Neural cell (in vitro differentiated cells): Measurements from ENCODE around the gene RAVER1. TPM values are rescaled to one million over a fixed set of nuclear protein-coding genes. Genes with fewer than 3 reads are reported as not detected.

Experiments used
- H2AFZ ChIP-seq: fragments of 200-600, 300-800 bp; sonication (generic), shearing (Covaris generic); 2 replicates; pipeline ENCODE4 v1.6.0; 2014; ENCODE audit warnings: low read depth, mild to moderate bottlenecking, antibody characterized with exemption, low read length, moderate library complexity
- H3F3A ChIP-seq: fragments of 200-600 bp; shearing (Covaris generic); 2 replicates; pipeline ENCODE4 v1.6.1; 2016; ENCODE audit warnings: mild to moderate bottlenecking, moderate library complexity, mixed read lengths, antibody characterized with exemption, low read length; ENCODE audit not compliant: insufficient read depth, poor library complexity, severe bottlenecking
- H3K27ac ChIP-seq: fragments of 200-600, 300-800 bp; sonication (generic), shearing (Covaris generic); 2 replicates; pipeline ENCODE4 v1.5.1; 2014; ENCODE audit warnings: mild to moderate bottlenecking, low read length, moderate library complexity
- H3K27me3 ChIP-seq: fragments of 300-800, 200-600 bp; sonication (generic), shearing (Covaris generic); 2 replicates; pipeline ENCODE4 v1.6.0; 2014; ENCODE audit warnings: mild to moderate bottlenecking, low read depth, low read length, moderate library complexity; ENCODE audit not compliant: insufficient read depth
- H3K36me3 ChIP-seq: fragments of 300-800, 200-600 bp; sonication (generic), shearing (Covaris generic); 2 replicates; pipeline ENCODE4 v1.5.1; 2014; ENCODE audit warnings: mild to moderate bottlenecking, antibody characterized with exemption, low read length, moderate library complexity; ENCODE audit not compliant: insufficient read depth
- H3K4me2 ChIP-seq: fragments of 300-800, 200-600 bp; sonication (generic), shearing (Covaris generic); 2 replicates; pipeline ENCODE4 v1.6.0; 2014; ENCODE audit warnings: mild to moderate bottlenecking, low read length
- H3K4me3 ChIP-seq: fragments of 300-800, 200-600 bp; sonication (generic), shearing (Covaris generic); 2 replicates; pipeline ENCODE4 v1.5.1; 2014; ENCODE audit warnings: mild to moderate bottlenecking, low read length, moderate library complexity
- H3K79me2 ChIP-seq: fragments of 200-600 bp; shearing (Covaris generic); replicated peaks from 2 replicates; pipeline ENCODE4 v1.6.0; 2014; ENCODE audit warnings: mild to moderate bottlenecking, low read length, moderate library complexity; ENCODE audit not compliant: insufficient read depth
- H3K9ac ChIP-seq: fragments of 300-800, 200-600 bp; sonication (generic), shearing (Covaris generic); 2 replicates; pipeline ENCODE4 v1.6.1; 2016; ENCODE audit warnings: mild to moderate bottlenecking, low read length, mixed read lengths
- H3K9me2 ChIP-seq: fragments of 200-600 bp; shearing (Covaris generic); 2 replicates; pipeline ENCODE4 v1.6.1; 2016; ENCODE audit warnings: mild to moderate bottlenecking, low read length, mixed read lengths; ENCODE audit not compliant: insufficient read depth
- H3K9me3 ChIP-seq: fragments of 200-600, 300-800 bp; sonication (generic), shearing (Covaris generic); 2 replicates; pipeline ENCODE4 v1.6.1; 2016; ENCODE audit warnings: mild to moderate bottlenecking, mixed run types, low read length, moderate library complexity, mixed read lengths
- H4K20me1 ChIP-seq: fragments of 200-600 bp; shearing (Covaris generic); 2 replicates; pipeline ENCODE4 v1.6.1; 2016; ENCODE audit warnings: mild to moderate bottlenecking, mixed run types; ENCODE audit not compliant: insufficient read depth
- CTCF ChIP-seq: fragments of 450-650 bp; IDR thresholded peaks from 2 replicates; pipeline ENCODE4 v1.5.1; 2014; ENCODE audit warnings: antibody characterized with exemption, mild to moderate bottlenecking, moderate library complexity; ENCODE audit not compliant: poor library complexity, severe bottlenecking
- EP300 ChIP-seq: fragments of 450-650 bp; conservative IDR thresholded peaks from 2 replicates; pipeline ENCODE4 v1.6.1; 2014; ENCODE audit warnings: antibody characterized with exemption, mild to moderate bottlenecking, moderate library complexity; ENCODE audit not compliant: poor library complexity, severe bottlenecking
- EZH2 ChIP-seq: fragments of 200-600, 300-800 bp; shearing (Covaris generic), sonication (generic); IDR thresholded peaks from 2 replicates; pipeline ENCODE4 v1.6.1; 2014; ENCODE audit warnings: antibody characterized with exemption, low read length, borderline replicate concordance, mild to moderate bottlenecking; ENCODE audit not compliant: insufficient read depth, poor library complexity, severe bottlenecking
- MXI1 ChIP-seq: fragments of 450-650 bp; conservative IDR thresholded peaks from 2 replicates; pipeline ENCODE4 v1.6.1; 2014; ENCODE audit warnings: antibody characterized with exemption, mild to moderate bottlenecking; ENCODE audit not compliant: poor library complexity, severe bottlenecking
- POLR2AphosphoS5 ChIP-seq: IDR thresholded peaks from 2 replicates; pipeline ENCODE4 v1.6.1; 2012
- RAD21 ChIP-seq: fragments of 450-650 bp; conservative IDR thresholded peaks from 2 replicates; pipeline ENCODE4 v1.6.1; 2014; ENCODE audit warnings: antibody characterized with exemption, mild to moderate bottlenecking, moderate library complexity
- SMC3 ChIP-seq: fragments of 450-650 bp; conservative IDR thresholded peaks from 2 replicates; pipeline ENCODE4 v1.6.1; 2014; ENCODE audit warnings: antibody characterized with exemption, mild to moderate bottlenecking, moderate library complexity; ENCODE audit not compliant: poor library complexity
- TAF1 ChIP-seq: IDR thresholded peaks from 2 replicates; pipeline ENCODE4 v1.6.1; 2012; ENCODE audit warnings: low read depth
- polyA plus RNA-seq: library from polyadenylated mRNA; depleted of rRNA; stranded (reverse); fragments of >200 nt; gene quantifications from 2 replicates; pipeline ENCODE4 v1.2.3, GENCODE V29; 2014
- TF ChIP-seq, protein P1 (sequence below): IDR thresholded peaks from 2 replicates; pipeline ENCODE4 v1.6.1; 2012; ENCODE audit warnings: borderline replicate concordance

RAVER1 gene
- polyA plus RNA-seq, 1 donor from 2014 or later: 1.3 TPM

GRCh38 chr19:10346509-10346908 is 13.2 kb upstream of the RAVER1 start:
- Histone ChIP-seq H4K20me1 (no peaks in the 10 kb centered on the region), H3K27me3 (no peaks in the 10 kb centered on the region), H3K4me2 (no peak overlapping the region), H3F3A (no peaks in the 10 kb centered on the region), H3K27ac (no peak overlapping the region), H3K36me3 (no peaks in the 10 kb centered on the region), H2AFZ (no peak overlapping the region), H3K4me3 (no peak overlapping the region), H3K79me2 (no peaks in the 10 kb centered on the region), H3K9me3 (no peaks in the 10 kb centered on the region), H3K9ac (no peak overlapping the region), H3K9me2 (no peaks in the 10 kb centered on the region)
- no peak for TF ChIP-seq EP300
- TF ChIP-seq TAF1: no peak
- TF ChIP-seq SMC3: no peak
- no peak for TF ChIP-seq CTCF
- no peak for TF ChIP-seq MXI1
- TF ChIP-seq EZH2: no peak
- TF ChIP-seq, protein P1, sequence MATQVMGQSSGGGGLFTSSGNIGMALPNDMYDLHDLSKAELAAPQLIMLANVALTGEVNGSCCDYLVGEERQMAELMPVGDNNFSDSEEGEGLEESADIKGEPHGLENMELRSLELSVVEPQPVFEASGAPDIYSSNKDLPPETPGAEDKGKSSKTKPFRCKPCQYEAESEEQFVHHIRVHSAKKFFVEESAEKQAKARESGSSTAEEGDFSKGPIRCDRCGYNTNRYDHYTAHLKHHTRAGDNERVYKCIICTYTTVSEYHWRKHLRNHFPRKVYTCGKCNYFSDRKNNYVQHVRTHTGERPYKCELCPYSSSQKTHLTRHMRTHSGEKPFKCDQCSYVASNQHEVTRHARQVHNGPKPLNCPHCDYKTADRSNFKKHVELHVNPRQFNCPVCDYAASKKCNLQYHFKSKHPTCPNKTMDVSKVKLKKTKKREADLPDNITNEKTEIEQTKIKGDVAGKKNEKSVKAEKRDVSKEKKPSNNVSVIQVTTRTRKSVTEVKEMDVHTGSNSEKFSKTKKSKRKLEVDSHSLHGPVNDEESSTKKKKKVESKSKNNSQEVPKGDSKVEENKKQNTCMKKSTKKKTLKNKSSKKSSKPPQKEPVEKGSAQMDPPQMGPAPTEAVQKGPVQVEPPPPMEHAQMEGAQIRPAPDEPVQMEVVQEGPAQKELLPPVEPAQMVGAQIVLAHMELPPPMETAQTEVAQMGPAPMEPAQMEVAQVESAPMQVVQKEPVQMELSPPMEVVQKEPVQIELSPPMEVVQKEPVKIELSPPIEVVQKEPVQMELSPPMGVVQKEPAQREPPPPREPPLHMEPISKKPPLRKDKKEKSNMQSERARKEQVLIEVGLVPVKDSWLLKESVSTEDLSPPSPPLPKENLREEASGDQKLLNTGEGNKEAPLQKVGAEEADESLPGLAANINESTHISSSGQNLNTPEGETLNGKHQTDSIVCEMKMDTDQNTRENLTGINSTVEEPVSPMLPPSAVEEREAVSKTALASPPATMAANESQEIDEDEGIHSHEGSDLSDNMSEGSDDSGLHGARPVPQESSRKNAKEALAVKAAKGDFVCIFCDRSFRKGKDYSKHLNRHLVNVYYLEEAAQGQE: no peak
- no peak for TF ChIP-seq POLR2AphosphoS5
- no peak for TF ChIP-seq RAD21

GRCh38 chr19:10344780-10345179 is 11.5 kb upstream of the RAVER1 start:
- H3K4me2 ChIP-seq: no peak overlapping the region
- H3K27me3 ChIP-seq: no peaks in the 10 kb centered on the region
- no peak overlapping the region for H3K27ac ChIP-seq
- no peak for TF ChIP-seq RAD21
- no peak for TF ChIP-seq SMC3
- TF ChIP-seq POLR2AphosphoS5: no peak
- TF ChIP-seq CTCF: no peak
- TF ChIP-seq EZH2: no peak
- TF ChIP-seq MXI1: no peak
- no peak for TF ChIP-seq EP300
- TF ChIP-seq, protein P1: no peak
- no peak for TF ChIP-seq TAF1
- H4K20me1 ChIP-seq: no peaks in the 10 kb centered on the region
- no peak overlapping the region for H3K4me3 ChIP-seq
- no peaks in the 10 kb centered on the region for H3F3A ChIP-seq
- no peaks in the 10 kb centered on the region for H3K9me3 ChIP-seq
- no peak overlapping the region for H3K9ac ChIP-seq
- no peaks in the 10 kb centered on the region for H3K36me3 ChIP-seq
- no peaks in the 10 kb centered on the region for H3K79me2 ChIP-seq
- H3K9me2 ChIP-seq: no peaks in the 10 kb centered on the region
- no peak overlapping the region for H2AFZ ChIP-seq
